ES-I3 (cell line): ENCODE data around the gene NOS3.
"Not testable (repeated sequence)": the region's sequence is repeated elsewhere in the genome, so short reads cannot be mapped to it uniquely, and the experiment has no call there.

Experiments
- H3K36me3 ChIP-seq: 2 replicates; pipeline ENCODE4 v1.6.1; 2013; ENCODE audit warnings: mild to moderate bottlenecking, low read length, control low read depth, moderate library complexity; ENCODE audit not compliant: insufficient read depth
- H3K4me1 ChIP-seq: 2 replicates; pipeline ENCODE4 v1.6.1; 2013; ENCODE audit warnings: mild to moderate bottlenecking, control low read depth, low read length; ENCODE audit not compliant: insufficient read depth
- H3K9ac ChIP-seq: 2 replicates; pipeline ENCODE4 v1.6.1; 2013; ENCODE audit warnings: low read depth, mild to moderate bottlenecking, low read length, moderate library complexity
- H3K9me3 ChIP-seq: 2 replicates; pipeline ENCODE4 v1.6.1; 2013; ENCODE audit warnings: mild to moderate bottlenecking, low read length, moderate library complexity; ENCODE audit not compliant: control insufficient read depth, insufficient read depth

Gene NOS3

GRCh38 chr7:151038951-151039849 lies 48.4 kb downstream of the NOS3 start:
- H3K4me1 ChIP-seq = peaks cover 13% of the 10 kb centered on the region
- no peaks in the 10 kb centered on the region; the same call in 1 of the 2 replicates for H3K36me3 ChIP-seq
- H3K9ac ChIP-seq = no peak overlapping the region
- no peaks in the 10 kb centered on the region for H3K9me3 ChIP-seq

GRCh38 chr7:151039850-151040548 lies 49.2 kb downstream of the NOS3 start:
- Histone ChIP-seq H3K36me3 (no peaks in the 10 kb centered on the region; the same call in 1 of the 2 replicates), H3K9ac (no peak overlapping the region), H3K9me3 (no peaks in the 10 kb centered on the region), H3K4me1 (peaks cover 13% of the 10 kb centered on the region)

- Histone ChIP-seq H3K36me3 (no peaks in the 10 kb centered on the region; the same call in 1 of the 2 replicates), H3K4me1 (peaks cover 13% of the 10 kb centered on the region), H3K9ac (no peak overlapping the region), H3K9me3 (no peaks in the 10 kb centered on the region)
These were observed 50.0 kb downstream of the NOS3 start for GRCh38 chr7:151040616-151041375.

- H3K9me3 ChIP-seq, H3K36me3 ChIP-seq, H3K9ac ChIP-seq: not testable (repeated sequence)
- H3K4me1 ChIP-seq = peaks cover 13% of the 10 kb centered on the region
These were observed 52.6 kb downstream of the NOS3 start for GRCh38 chr7:151043449-151043848.

GRCh38 chr7:151043959-151044358 lies 53.1 kb downstream of the NOS3 start:
- Histone ChIP-seq H3K4me1 (peaks cover 8% of the 10 kb centered on the region; the same call in 1 of the 2 replicates), H3K9ac (no peak overlapping the region), H3K36me3 (no peaks in the 10 kb centered on the region; the same call in 1 of the 2 replicates), H3K9me3 (no peaks in the 10 kb centered on the region)

GRCh38 chr7:151045262-151045661 lies 54.4 kb downstream of the NOS3 start:
- H3K9ac ChIP-seq = no peak overlapping the region
- no peaks in the 10 kb centered on the region for H3K9me3 ChIP-seq
- no peaks in the 10 kb centered on the region for H3K4me1 ChIP-seq
- H3K36me3 ChIP-seq = no peaks in the 10 kb centered on the region; the same call in 1 of the 2 replicates

GRCh38 chr7:151045967-151046366 lies 55.1 kb downstream of the NOS3 start:
- Histone ChIP-seq H3K9ac (no peak overlapping the region), H3K9me3 (no peaks in the 10 kb centered on the region), H3K36me3 (no peaks in the 10 kb centered on the region; the same call in 1 of the 2 replicates), H3K4me1 (no peaks in the 10 kb centered on the region)

- Histone ChIP-seq H3K9me3 (no peaks in the 10 kb centered on the region), H3K9ac (no peak overlapping the region), H3K36me3 (no peaks in the 10 kb centered on the region; the same call in 1 of the 2 replicates), H3K4me1 (no peaks in the 10 kb centered on the region)
These were observed 56.1 kb downstream of the NOS3 start for GRCh38 chr7:151046603-151047573.

- Histone ChIP-seq H3K36me3 (no peaks in the 10 kb centered on the region), H3K9ac (no peak within 1 kb of the TSS), H3K9me3 (no peaks in the 10 kb centered on the region), H3K4me1 (no peaks in the 10 kb centered on the region)
These were observed 57.4 kb downstream of the NOS3 start, which contains the start of gene ASIC3 for GRCh38 chr7:151047976-151048815. ASIC3 (plus strand) TSS chr7:151048531; CDS start chr7:151048886, 355 bp downstream.

GRCh38 chr7:151048911-151049463 lies 58.2 kb downstream of the NOS3 start:
- Histone ChIP-seq H3K4me1 (no peaks in the 10 kb centered on the region), H3K9ac (no peak overlapping the region), H3K9me3 (no peaks in the 10 kb centered on the region), H3K36me3 (no peaks in the 10 kb centered on the region)

- peaks cover under 1% of the 10 kb centered on the region; the same call in 1 of the 2 replicates for H3K4me1 ChIP-seq
- peak overlapping the region; percentile 27; the same call in 1 of the 2 replicates for H3K9ac ChIP-seq
- H3K36me3 ChIP-seq = no peaks in the 10 kb centered on the region
- no peaks in the 10 kb centered on the region for H3K9me3 ChIP-seq
These were observed 60.3 kb downstream of the NOS3 start for GRCh38 chr7:151051108-151051507.

GRCh38 chr7:151053096-151053495 lies 62.3 kb downstream of the NOS3 start:
- Histone ChIP-seq H3K9me3 (no peaks in the 10 kb centered on the region), H3K36me3 (no peaks in the 10 kb centered on the region), H3K9ac (no peak overlapping the region), H3K4me1 (peaks cover 6% of the 10 kb centered on the region; the same call in 1 of the 2 replicates)
